CD4-positive, alpha-beta T cell (primary cell): Measurements from ENCODE around the gene RPS6KA3. TPM values are rescaled to one million over a fixed set of nuclear protein-coding genes. Genes with fewer than 3 reads are reported as not detected.
"Not testable (repeated sequence)": the region's sequence is repeated elsewhere in the genome, so short reads cannot be mapped to it uniquely, and the experiment has no call there.

Experiments used
- ATAC-seq: fragments of 200-7000 bp; cut with Tn5 transposase; one replicate; pipeline ENCODE4 v1.10.0; 2022; ENCODE audit warnings: mild to moderate bottlenecking; ENCODE audit not compliant: poor library complexity
- CTCF ChIA-PET: fragments of 350-600 bp; sonication (Branson Sonifier 250); formaldehyde crosslinking; loops from one replicate; lab custom pipeline; 2021; ENCODE audit warnings: antibody characterized with exemption, inconsistent platforms; lab: Charles Lee
- POLR2A ChIA-PET: fragments of 350-600 bp; sonication (Branson Sonifier 250); formaldehyde crosslinking; loops from one replicate; lab custom pipeline; 2021; ENCODE audit warnings: antibody characterized with exemption, inconsistent platforms; lab: Charles Lee
- DNase-seq, 14 experiments: peaks; one replicate each; pipeline ENCODE4 v3.0.0-alpha.2; 2013 to 2020; ENCODE audit warnings: mixed read lengths in 2 of 14
- H3K27ac ChIP-seq, 2 donors: one replicate each; pipeline versions ENCODE4 v1.5.1 to v1.7.0; 2013; ENCODE audit warnings: low read length in 2 of 2, low read depth in 1 of 2, mild to moderate bottlenecking in 1 of 2
- H3K27me3 ChIP-seq, 2 experiments: 1 replicate in 1 of 2; 2 replicates in 1 of 2; pipeline versions ENCODE4 v1.6.1 to v1.7.0; 2013; ENCODE audit warnings: low read length in 2 of 2, control low read depth in 1 of 2, mild to moderate bottlenecking in 1 of 2, moderate library complexity in 1 of 2; ENCODE audit not compliant: insufficient read depth in 2 of 2, control insufficient read depth in 1 of 2
- H3K36me3 ChIP-seq: one replicate; pipeline ENCODE4 v1.6.1; 2013; ENCODE audit warnings: low read length, control low read depth; ENCODE audit not compliant: insufficient read depth
- H3K4me1 ChIP-seq: one replicate; pipeline ENCODE4 v1.6.1; 2013; ENCODE audit warnings: low read length, control low read depth; ENCODE audit not compliant: insufficient read depth
- H3K4me3 ChIP-seq: one replicate; pipeline ENCODE4 v1.5.1; 2013; ENCODE audit warnings: mild to moderate bottlenecking, low read length, moderate library complexity
- H3K9me3 ChIP-seq, 2 experiments: 1 replicate in 1 of 2; 2 replicates in 1 of 2; pipeline versions ENCODE4 v1.6.1 to v1.7.0; 2013; ENCODE audit warnings: low read length in 2 of 2, mild to moderate bottlenecking in 2 of 2, control low read depth in 1 of 2, moderate library complexity in 1 of 2; ENCODE audit not compliant: control insufficient read depth in 1 of 2, insufficient read depth in 1 of 2
- H3K27ac Mint-ChIP-seq: one replicate; pipeline ENCODE4 v1.8.0; 2020; ENCODE audit warnings: mixed read lengths
- H3K27me3 Mint-ChIP-seq: one replicate; pipeline ENCODE4 v1.8.0; 2021; ENCODE audit warnings: mixed read lengths
- H3K36me3 Mint-ChIP-seq: one replicate; pipeline ENCODE4 v1.8.0; 2021; ENCODE audit warnings: low read depth, mixed read lengths
- H3K4me1 Mint-ChIP-seq: one replicate; pipeline ENCODE4 v1.8.0; 2021; ENCODE audit warnings: low read depth, mixed read lengths
- H3K4me3 Mint-ChIP-seq: one replicate; pipeline ENCODE4 v1.8.0; 2020; ENCODE audit warnings: mild to moderate bottlenecking, mixed read lengths
- H3K9me3 Mint-ChIP-seq: one replicate; pipeline ENCODE4 v1.8.0; 2020; ENCODE audit warnings: mixed read lengths
- CTCF ChIP-seq: fragments of 200-600 bp; IDR thresholded peaks from one replicate; pipeline ENCODE4 v1.8.0; 2022; ENCODE audit warnings: antibody characterized with exemption, mild to moderate bottlenecking
- intact Hi-C, 2 experiments: fragments of 100-400 bp; cut with DNase I in 1 of 2; cut with micrococcal nuclease in 1 of 2; formaldehyde crosslinking; loops; one replicate each; pipeline versions ENCODE4 v1.15.1 to v1.9.0; 2023 to 2025; cut with DNase I, micrococcal nuclease
- total RNA-seq, 174 experiments: library from RNA in 2 of 174; stranded (reverse) in 2 of 174; gene quantifications; one replicate each; pipeline ENCODE4 v1.2.3 and lab custom pipeline; 2021 to 2026

RPS6KA3 gene
- total RNA-seq, 2 experiments from 2014 or later: 39.6 to 39.7 TPM

- Mint-ChIP-seq H3K27ac (no peak overlapping the region), H3K36me3 (peaks cover 67% of the 10 kb centered on the region), H3K4me1 (no peaks in the 10 kb centered on the region), H3K27me3 (no peaks in the 10 kb centered on the region), H3K9me3 (no peaks in the 10 kb centered on the region), H3K4me3 (no peak overlapping the region)
- ATAC-seq (no peak), DNase-seq (no peak)
- Histone ChIP-seq H3K27me3 (no peaks in the 10 kb centered on the region), H3K4me3 (no peak overlapping the region), H3K27ac (no peak overlapping the region), H3K36me3 (peaks cover 73% of the 10 kb centered on the region), H3K9me3 (no peaks in the 10 kb centered on the region), H3K4me1 (no peaks in the 10 kb centered on the region)
- ChIA-PET POLR2A (no interaction called here), CTCF (interaction anchor here (0.6 to 1.0 kb wide), 2 partner anchors 27 to 38 kb away, joined by 3 read pairs; no protein-coding TSS in a partner anchor)
- intact Hi-C loops: no loop called here
- TF ChIP-seq CTCF: no peak
Measured at GRCh38 chrX:20173313-20173712, 93.4 kb downstream of the RPS6KA3 start.

GRCh38 chrX:20171887-20172286 lies 94.8 kb downstream of the RPS6KA3 start:
- Mint-ChIP-seq H3K36me3 (peaks cover 59% of the 10 kb centered on the region), H3K4me1 (no peaks in the 10 kb centered on the region), H3K27ac (no peak overlapping the region), H3K9me3 (no peaks in the 10 kb centered on the region), H3K27me3 (no peaks in the 10 kb centered on the region), H3K4me3 (no peak overlapping the region)
- POLR2A ChIA-PET: no interaction called here
- DNase-seq (no peak), ATAC-seq (no peak)
- Histone ChIP-seq H3K27ac (no peak overlapping the region), H3K27me3 (no peaks in the 10 kb centered on the region), H3K9me3 (no peaks in the 10 kb centered on the region), H3K4me1 (no peaks in the 10 kb centered on the region), H3K36me3 (peaks cover 87% of the 10 kb centered on the region), H3K4me3 (no peak overlapping the region)
- CTCF ChIA-PET: no interaction called here
- intact Hi-C loops: no loop called here
- no peak for TF ChIP-seq CTCF

- CTCF ChIA-PET, H3K27ac ChIP-seq, H3K9me3 ChIP-seq, ATAC-seq, H3K4me1 ChIP-seq, H3K27ac Mint-ChIP-seq, H3K27me3 Mint-ChIP-seq, H3K4me3 Mint-ChIP-seq, H3K4me1 Mint-ChIP-seq, DNase-seq, H3K9me3 Mint-ChIP-seq, H3K27me3 ChIP-seq, POLR2A ChIA-PET, H3K4me3 ChIP-seq, intact Hi-C loops: not testable (repeated sequence)
- H3K36me3 Mint-ChIP-seq: peaks cover 58% of the 10 kb centered on the region
- H3K36me3 ChIP-seq: peaks cover 73% of the 10 kb centered on the region
Measured at GRCh38 chrX:20162516-20162915, 104.2 kb downstream of the RPS6KA3 start.

GRCh38 chrX:20159797-20160385 lies 106.8 kb downstream of the RPS6KA3 start:
- no peak overlapping the region for H3K4me3 Mint-ChIP-seq
- intact Hi-C loops: no loop called here
- ATAC-seq (no peak), DNase-seq (no peak)
- no peaks in the 10 kb centered on the region for H3K9me3 Mint-ChIP-seq
- CTCF ChIA-PET: no interaction called here
- H3K36me3 ChIP-seq: peaks cover 82% of the 10 kb centered on the region
- no peak overlapping the region for H3K27ac Mint-ChIP-seq
- TF ChIP-seq CTCF: no peak
- H3K9me3 ChIP-seq: no peaks in the 10 kb centered on the region
- H3K4me1 Mint-ChIP-seq: no peaks in the 10 kb centered on the region
- H3K27ac ChIP-seq: no peak overlapping the region
- no peak overlapping the region for H3K4me3 ChIP-seq
- no peaks in the 10 kb centered on the region for H3K27me3 ChIP-seq
- no peaks in the 10 kb centered on the region for H3K27me3 Mint-ChIP-seq
- H3K4me1 ChIP-seq: no peaks in the 10 kb centered on the region
- peaks cover 75% of the 10 kb centered on the region for H3K36me3 Mint-ChIP-seq
- POLR2A ChIA-PET: no interaction called here
